Tibial nerve (tissue), 4 donors: Measurements from ENCODE around the gene ISG20L2.

Experiments
- EP300 ChIP-seq, 2 donors: sonication (generic); formaldehyde crosslinking; IDR thresholded peaks; one replicate each; pipeline ENCODE4 v1.6.1; 2017; ENCODE audit warnings: antibody characterized with exemption in 2 of 2, mild to moderate bottlenecking in 1 of 2
- POLR2A ChIP-seq, 2 donors: fragments of 450-650 bp; IDR thresholded peaks; one replicate each; pipeline ENCODE4 v1.6.1; 2017; ENCODE audit warnings: antibody characterized with exemption in 2 of 2, mild to moderate bottlenecking in 2 of 2, moderate library complexity in 2 of 2
- TF ChIP-seq, protein P1 (sequence below), 5 experiments: fragments of 200-600 bp in 3 of 5; fragments of 450-650 bp in 2 of 5; sonication (generic) in 3 of 5; IDR thresholded peaks; one replicate each; pipeline ENCODE4 v1.5.1; 2016 to 2019; ENCODE audit warnings: antibody characterized with exemption in 5 of 5, mild to moderate bottlenecking in 3 of 5, moderate library complexity in 2 of 5

DNA sequence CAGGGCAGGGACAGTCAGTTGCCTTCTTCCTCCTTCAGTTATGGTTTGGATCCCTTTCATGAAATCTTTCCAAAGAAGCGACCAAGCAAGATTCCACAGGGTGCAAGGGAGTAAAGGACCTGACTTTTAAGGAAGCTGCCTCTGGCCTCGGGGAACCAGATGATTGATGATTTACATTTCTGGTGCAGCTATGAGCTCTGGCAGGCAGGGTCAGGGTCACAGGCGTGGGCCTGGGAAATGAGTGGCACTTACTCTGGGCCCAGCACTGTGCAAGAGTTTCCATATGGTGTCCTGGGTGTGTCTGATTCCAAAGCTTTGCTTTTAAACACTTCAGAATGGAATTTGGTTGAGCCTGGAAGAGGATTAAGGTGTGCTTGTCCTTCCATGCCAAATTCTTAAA is 15.9 kb downstream of the ISG20L2 start:
- TF ChIP-seq, protein P1, sequence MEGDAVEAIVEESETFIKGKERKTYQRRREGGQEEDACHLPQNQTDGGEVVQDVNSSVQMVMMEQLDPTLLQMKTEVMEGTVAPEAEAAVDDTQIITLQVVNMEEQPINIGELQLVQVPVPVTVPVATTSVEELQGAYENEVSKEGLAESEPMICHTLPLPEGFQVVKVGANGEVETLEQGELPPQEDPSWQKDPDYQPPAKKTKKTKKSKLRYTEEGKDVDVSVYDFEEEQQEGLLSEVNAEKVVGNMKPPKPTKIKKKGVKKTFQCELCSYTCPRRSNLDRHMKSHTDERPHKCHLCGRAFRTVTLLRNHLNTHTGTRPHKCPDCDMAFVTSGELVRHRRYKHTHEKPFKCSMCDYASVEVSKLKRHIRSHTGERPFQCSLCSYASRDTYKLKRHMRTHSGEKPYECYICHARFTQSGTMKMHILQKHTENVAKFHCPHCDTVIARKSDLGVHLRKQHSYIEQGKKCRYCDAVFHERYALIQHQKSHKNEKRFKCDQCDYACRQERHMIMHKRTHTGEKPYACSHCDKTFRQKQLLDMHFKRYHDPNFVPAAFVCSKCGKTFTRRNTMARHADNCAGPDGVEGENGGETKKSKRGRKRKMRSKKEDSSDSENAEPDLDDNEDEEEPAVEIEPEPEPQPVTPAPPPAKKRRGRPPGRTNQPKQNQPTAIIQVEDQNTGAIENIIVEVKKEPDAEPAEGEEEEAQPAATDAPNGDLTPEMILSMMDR (IDR thresholded peaks at IDR 0.05) = no peak
- TF ChIP-seq POLR2A (IDR thresholded peaks at IDR 0.05) (no peak), EP300 (IDR thresholded peaks at IDR 0.05) (no peak)
